ENCODE data around the gene FCMR.
A peak's percentile ranks its signal among the peaks of the same experiment; 100 is the strongest.

The FCMR gene

DNA sequence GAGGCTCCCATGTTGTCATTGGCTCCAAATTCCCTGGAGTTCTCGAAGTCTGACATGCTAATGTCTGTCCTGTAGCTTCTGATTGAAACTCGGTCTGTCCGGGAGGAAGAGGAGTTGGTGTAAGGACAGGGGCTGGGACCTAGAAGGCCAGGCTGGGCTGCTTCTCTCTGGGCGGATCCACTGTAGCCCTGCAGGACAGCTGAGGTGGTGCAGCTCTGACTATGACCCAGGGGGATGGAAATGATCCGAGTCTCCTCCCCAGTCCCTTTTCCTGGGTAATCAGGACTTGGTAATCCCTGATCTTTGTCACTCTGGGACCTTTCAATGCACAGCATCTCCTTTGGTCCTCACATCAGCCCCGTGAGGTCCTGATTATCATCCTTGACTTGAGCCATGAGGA, 10.0 kb upstream of the FCMR start:
- no peaks in the 10 kb centered on the region for H3K27me3 ChIP-seq (ENCODE audit: insufficient read depth, low read length)
- H3K9me3 ChIP-seq (ENCODE audit: low read length), result no peaks in the 10 kb centered on the region
- H3K4me3 ChIP-seq (ENCODE audit: low read depth, low read length, poor library complexity, severe bottlenecking), result no peak overlapping the region
- peaks cover 16% of the 10 kb centered on the region for H3K4me1 ChIP-seq (ENCODE audit: insufficient read depth, low read length, severe bottlenecking)
- no peaks in the 10 kb centered on the region for H3K36me3 ChIP-seq (ENCODE audit: insufficient read depth, low read length)
- H3F3A ChIP-seq (ENCODE audit: insufficient read depth, low read length), result no peaks in the 10 kb centered on the region
- H3K27ac ChIP-seq (ENCODE audit: low read depth, low read length, poor library complexity, severe bottlenecking), result no peak overlapping the region
- no peaks in the 10 kb centered on the region for H3K9me2 ChIP-seq (ENCODE audit: low read depth, low read length)
- TF ChIP-seq, protein P1, sequence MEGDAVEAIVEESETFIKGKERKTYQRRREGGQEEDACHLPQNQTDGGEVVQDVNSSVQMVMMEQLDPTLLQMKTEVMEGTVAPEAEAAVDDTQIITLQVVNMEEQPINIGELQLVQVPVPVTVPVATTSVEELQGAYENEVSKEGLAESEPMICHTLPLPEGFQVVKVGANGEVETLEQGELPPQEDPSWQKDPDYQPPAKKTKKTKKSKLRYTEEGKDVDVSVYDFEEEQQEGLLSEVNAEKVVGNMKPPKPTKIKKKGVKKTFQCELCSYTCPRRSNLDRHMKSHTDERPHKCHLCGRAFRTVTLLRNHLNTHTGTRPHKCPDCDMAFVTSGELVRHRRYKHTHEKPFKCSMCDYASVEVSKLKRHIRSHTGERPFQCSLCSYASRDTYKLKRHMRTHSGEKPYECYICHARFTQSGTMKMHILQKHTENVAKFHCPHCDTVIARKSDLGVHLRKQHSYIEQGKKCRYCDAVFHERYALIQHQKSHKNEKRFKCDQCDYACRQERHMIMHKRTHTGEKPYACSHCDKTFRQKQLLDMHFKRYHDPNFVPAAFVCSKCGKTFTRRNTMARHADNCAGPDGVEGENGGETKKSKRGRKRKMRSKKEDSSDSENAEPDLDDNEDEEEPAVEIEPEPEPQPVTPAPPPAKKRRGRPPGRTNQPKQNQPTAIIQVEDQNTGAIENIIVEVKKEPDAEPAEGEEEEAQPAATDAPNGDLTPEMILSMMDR (IDR thresholded peaks at IDR 0.05; ENCODE audit: low read length), result no peak
- TF ChIP-seq EZH2 (IDR thresholded peaks at IDR 0.05; ENCODE audit: borderline replicate concordance, low read length), result no peak
- H3K9ac ChIP-seq (ENCODE audit: low read length), result no peak overlapping the region
- H3K79me2 ChIP-seq (ENCODE audit: insufficient read depth, low read length), result no peaks in the 10 kb centered on the region
- H3K4me2 ChIP-seq (ENCODE audit: low read length), result no peak overlapping the region
- H4K20me1 ChIP-seq (ENCODE audit: insufficient read depth, low read length), result no peaks in the 10 kb centered on the region
- H2AFZ ChIP-seq (ENCODE audit: low read length), result no peak overlapping the region

- peaks cover 17% of the 10 kb centered on the region for H3K4me1 ChIP-seq (ENCODE audit: insufficient read depth, low read length, severe bottlenecking)
- no peak overlapping the region for H3K4me3 ChIP-seq (ENCODE audit: low read depth, low read length, poor library complexity, severe bottlenecking)
- no peaks in the 10 kb centered on the region for H4K20me1 ChIP-seq (ENCODE audit: insufficient read depth, low read length)
- 0 out of 2 replicates have a peak overlapping the region, but pooled peaks have one; percentile 52 for H2AFZ ChIP-seq (ENCODE audit: low read length)
- H3K9me3 ChIP-seq (ENCODE audit: low read length), result no peaks in the 10 kb centered on the region
- TF ChIP-seq, protein P1 (IDR thresholded peaks at IDR 0.05; ENCODE audit: low read length), result no peak
- TF ChIP-seq EZH2 (IDR thresholded peaks at IDR 0.05; ENCODE audit: borderline replicate concordance, low read length), result no peak
- H3K4me2 ChIP-seq (ENCODE audit: low read length), result peak overlapping the region; percentile 42
- peak overlapping the region; percentile 26; the same call in 1 of the 2 replicates for H3K9ac ChIP-seq (ENCODE audit: low read length)
- no peaks in the 10 kb centered on the region for H3K36me3 ChIP-seq (ENCODE audit: insufficient read depth, low read length)
- H3K27ac ChIP-seq (ENCODE audit: low read depth, low read length, poor library complexity, severe bottlenecking), result peak overlapping the region; percentile 63
- no peaks in the 10 kb centered on the region for H3F3A ChIP-seq (ENCODE audit: insufficient read depth, low read length)
- H3K27me3 ChIP-seq (ENCODE audit: insufficient read depth, low read length), result no peaks in the 10 kb centered on the region
- no peaks in the 10 kb centered on the region for H3K9me2 ChIP-seq (ENCODE audit: low read depth, low read length)
- H3K79me2 ChIP-seq (ENCODE audit: insufficient read depth, low read length), result no peaks in the 10 kb centered on the region
These were observed 8.6 kb upstream of the FCMR start for GRCh38 chr1:206930210-206930798.

DNA sequence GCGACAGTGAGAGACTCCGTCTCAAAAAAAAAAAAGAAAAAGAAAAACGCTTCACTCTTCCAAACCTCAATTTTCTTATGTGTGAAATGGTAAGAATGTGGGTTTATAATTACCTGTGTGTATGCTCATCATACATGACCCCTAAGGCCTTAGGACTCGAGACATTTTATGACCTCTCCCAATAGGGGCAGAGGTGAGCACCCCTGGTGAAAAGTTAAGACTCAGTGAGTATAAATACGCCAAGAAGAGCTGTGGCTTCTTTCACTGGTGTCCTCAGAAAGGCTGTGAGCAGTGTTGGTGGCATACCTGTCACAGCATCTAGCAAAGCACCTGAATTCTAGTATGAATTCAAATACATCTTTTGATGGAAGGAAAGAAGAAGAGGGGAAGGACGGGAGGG, 7.8 kb upstream of the FCMR start:
- H3K9me3 ChIP-seq (ENCODE audit: low read length), result no peaks in the 10 kb centered on the region
- H3K9ac ChIP-seq (ENCODE audit: low read length), result no peak overlapping the region
- no peak overlapping the region for H3K4me3 ChIP-seq (ENCODE audit: low read depth, low read length, poor library complexity, severe bottlenecking)
- TF ChIP-seq EZH2 (IDR thresholded peaks at IDR 0.05; ENCODE audit: borderline replicate concordance, low read length), result no peak
- TF ChIP-seq, protein P1 (IDR thresholded peaks at IDR 0.05; ENCODE audit: low read length), result peak; percentile 37
- no peaks in the 10 kb centered on the region; the same call in 1 of the 2 replicates for H3F3A ChIP-seq (ENCODE audit: insufficient read depth, low read length)
- no peaks in the 10 kb centered on the region for H3K27me3 ChIP-seq (ENCODE audit: insufficient read depth, low read length)
- no peaks in the 10 kb centered on the region for H4K20me1 ChIP-seq (ENCODE audit: insufficient read depth, low read length)
- H3K9me2 ChIP-seq (ENCODE audit: low read depth, low read length), result no peaks in the 10 kb centered on the region
- H3K79me2 ChIP-seq (ENCODE audit: insufficient read depth, low read length), result no peaks in the 10 kb centered on the region
- H3K4me1 ChIP-seq (ENCODE audit: insufficient read depth, low read length, severe bottlenecking), result peaks cover 25% of the 10 kb centered on the region
- H3K27ac ChIP-seq (ENCODE audit: low read depth, low read length, poor library complexity, severe bottlenecking), result peak overlapping the region; percentile 63
- H3K4me2 ChIP-seq (ENCODE audit: low read length), result no peak overlapping the region
- H3K36me3 ChIP-seq (ENCODE audit: insufficient read depth, low read length), result no peaks in the 10 kb centered on the region
- no peak overlapping the region for H2AFZ ChIP-seq (ENCODE audit: low read length)

Data from OCI-LY1 (cell line).